H1 (cell line): ENCODE measurements around the gene NFIX. TPM values are rescaled to one million over a fixed set of nuclear protein-coding genes. Genes with fewer than 3 reads are reported as not detected.

Source experiments
- MAFK ChIP-seq: IDR thresholded peaks from 2 replicates; pipeline ENCODE4 v1.6.1; 2012; ENCODE audit warnings: low read depth, mild to moderate bottlenecking, improper control_type of control experiment, low read length
- polyA plus RNA-seq, 7 experiments: library from polyadenylated mRNA; depleted of rRNA in 3 of 7; stranded (reverse) in 5 of 7; unstranded in 2 of 7; fragments of >200 nt in 5 of 7; fragments of 200-250 nt in 2 of 7; gene quantifications; 1 replicate in 5 of 7; 2 replicates in 1 of 7; 4 replicates in 1 of 7; pipeline versions ENCODE4 v1.2.1 to v1.2.3, GENCODE V29; 2011 to 2013; ENCODE audit warnings: missing spikeins in 2 of 7, mixed read lengths in 2 of 7
- total RNA-seq: library from RNA; stranded (reverse); fragmentation: NEBNext Ultra II Directional; extraction: Animal tissue kit (Norgen Biotek cat#: 25700); gene quantifications from 2 replicates; pipeline ENCODE4 v1.2.1, GENCODE V29; 2021

NFIX gene
- total and polyA plus RNA-seq, 2 of the 8 experiments (the other 6 are each of a cell fraction or from before 2014, with no cell fraction given): 0.03 to 0.20 TPM

DNA sequence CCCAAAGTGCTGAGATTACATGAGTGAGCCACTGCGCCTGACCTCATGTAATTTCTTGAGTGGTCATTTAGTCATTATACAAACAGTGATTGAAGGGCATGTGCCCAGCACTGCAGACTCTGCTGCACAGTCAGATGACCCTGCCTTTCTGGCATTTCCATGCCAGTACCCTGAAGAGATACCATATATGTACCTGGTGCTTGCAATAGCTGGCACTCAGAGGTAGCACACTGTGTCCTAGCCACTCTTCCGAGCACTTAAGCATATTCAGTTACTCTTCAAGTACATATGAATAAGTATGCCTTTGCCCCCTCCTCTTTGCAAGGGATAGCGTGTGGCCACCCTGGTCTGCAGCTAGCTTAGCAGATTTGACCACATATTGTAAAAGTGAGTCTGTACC lies 139.4 kb downstream of the NFIX start (continued):
- no peak for TF ChIP-seq MAFK
- TF ChIP-seq, all 59 proteins: peak for 0
